Measurements from ENCODE around the gene OR10G7.

OR10G7 gene

DNA sequence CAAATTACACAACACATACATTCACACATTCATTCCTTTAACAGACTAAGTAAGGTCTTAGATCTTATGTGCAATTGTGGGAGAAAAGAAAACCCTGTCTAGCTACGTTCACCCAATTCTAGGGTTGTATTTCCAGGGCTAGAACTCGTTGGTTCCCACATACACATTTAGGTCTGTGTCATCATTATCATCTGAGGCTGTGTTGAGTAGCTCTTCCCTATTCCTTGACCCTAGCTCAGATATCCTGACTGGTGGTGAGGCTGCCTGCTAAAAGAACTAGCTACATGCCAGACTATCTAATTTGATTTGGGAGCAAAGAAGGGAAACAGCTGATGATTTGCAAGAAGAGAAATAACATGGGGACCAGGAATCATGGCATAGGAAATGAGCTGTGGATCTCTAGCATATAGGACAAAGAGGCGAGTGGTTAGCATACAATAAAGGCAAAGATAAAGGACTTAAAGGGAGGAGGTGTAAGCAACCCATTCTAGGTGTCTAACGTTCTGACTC, 27.5 kb upstream of the OR10G7 start:
- ChIA-PET POLR2A (no interaction called here), CTCF (interaction anchor here (0.7 kb wide), 1 partner anchor 76 kb away, joined by 4 read pairs; no protein-coding TSS in a partner anchor)
- DNase-seq (ENCODE audit: extremely low spot score): no peak
- no peak for TF ChIP-seq NFRKB (IDR thresholded peaks at IDR 0.05)
- TF ChIP-seq HDGF (IDR thresholded peaks at IDR 0.05; ENCODE audit: borderline replicate concordance): no peak
- no peak for TF ChIP-seq FOXK2 (IDR thresholded peaks at IDR 0.05)
- no peak for TF ChIP-seq CTBP1 (IDR thresholded peaks at IDR 0.05; ENCODE audit: borderline replicate concordance)
- no peak for TF ChIP-seq PKNOX1 (IDR thresholded peaks at IDR 0.05)
- TF ChIP-seq ARNT (IDR thresholded peaks at IDR 0.05): no peak
- no peak for TF ChIP-seq ELF4 (IDR thresholded peaks at IDR 0.05)
- TF ChIP-seq TARDBP (IDR thresholded peaks at IDR 0.05): no peak
- no peak for TF ChIP-seq SUZ12 (IDR thresholded peaks at IDR 0.05)
- no peak for TF ChIP-seq BHLHE40 (IDR thresholded peaks at IDR 0.05; ENCODE audit: borderline replicate concordance)
- no peak for TF ChIP-seq FOXA1 (IDR thresholded peaks at IDR 0.05)
- no peak for TF ChIP-seq FOXM1 (IDR thresholded peaks at IDR 0.05; ENCODE audit: borderline replicate concordance)

DNA sequence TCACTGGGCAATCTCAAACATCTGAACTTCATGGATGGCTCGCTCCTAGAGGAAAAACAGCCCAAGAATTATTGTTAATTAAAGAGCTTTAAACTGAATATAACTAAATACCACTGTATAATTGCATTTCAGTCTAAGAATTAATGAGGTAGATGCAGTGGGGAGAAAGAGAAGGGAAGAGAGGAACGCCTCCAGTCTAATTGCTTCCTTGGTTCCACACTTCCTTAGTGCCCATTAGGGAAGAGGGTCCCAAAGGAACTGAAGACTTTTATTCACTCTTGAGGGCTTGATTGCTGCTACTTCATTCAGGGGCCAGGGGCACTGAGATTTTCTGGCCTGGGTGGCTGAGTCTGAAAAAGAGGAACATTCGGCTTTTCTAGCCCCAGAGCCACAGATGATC, 11.8 kb upstream of the OR10G7 start:
- no peak for DNase-seq (ENCODE audit: extremely low spot score)
- POLR2A ChIA-PET: no interaction called here
- TF ChIP-seq SUZ12 (IDR thresholded peaks at IDR 0.05) (no peak), FOXA1 (IDR thresholded peaks at IDR 0.05) (no peak), CTBP1 (IDR thresholded peaks at IDR 0.05; ENCODE audit: borderline replicate concordance) (no peak), ZNF384 (IDR thresholded peaks at IDR 0.05) (no peak), FOXM1 (IDR thresholded peaks at IDR 0.05; ENCODE audit: borderline replicate concordance) (no peak), BHLHE40 (IDR thresholded peaks at IDR 0.05; ENCODE audit: borderline replicate concordance) (no peak), L3MBTL2 (conservative IDR thresholded peaks at IDR 0.05) (no peak)
- CTCF ChIA-PET: no interaction called here

DNA sequence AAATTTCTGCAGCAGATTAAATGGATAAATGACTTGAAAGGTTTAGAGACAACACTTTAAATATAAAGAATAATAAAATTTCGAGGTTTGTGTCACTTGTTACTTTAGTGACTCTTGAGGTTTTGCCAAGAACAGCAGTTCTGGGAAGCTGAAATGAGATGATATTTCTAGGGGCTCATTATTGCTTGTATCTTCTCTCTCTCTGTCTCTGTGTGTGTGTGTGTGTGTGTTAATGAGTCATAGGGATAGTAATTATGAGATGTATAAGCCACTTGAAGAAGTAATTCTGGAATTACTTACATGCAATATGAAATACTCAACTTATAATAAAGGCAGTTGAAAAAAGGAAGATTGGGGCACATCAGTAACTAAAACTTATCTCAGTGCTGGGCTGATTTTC, 9.6 kb upstream of the OR10G7 start:
- ChIA-PET CTCF (no interaction called here), POLR2A (no interaction called here)
- DNase-seq (ENCODE audit: extremely low spot score): no peak
- TF ChIP-seq SP1 (IDR thresholded peaks at IDR 0.05): no peak
- TF ChIP-seq ZNF384 (IDR thresholded peaks at IDR 0.05): no peak
- no peak for TF ChIP-seq LEF1 (IDR thresholded peaks at IDR 0.05; ENCODE audit: borderline replicate concordance)
- no peak for TF ChIP-seq PKNOX1 (IDR thresholded peaks at IDR 0.05)
- TF ChIP-seq SUZ12 (IDR thresholded peaks at IDR 0.05): no peak
- no peak for TF ChIP-seq FOXA1 (IDR thresholded peaks at IDR 0.05)
- no peak for TF ChIP-seq ARNT (IDR thresholded peaks at IDR 0.05)
- TF ChIP-seq HDGF (IDR thresholded peaks at IDR 0.05; ENCODE audit: borderline replicate concordance): no peak
- no peak for TF ChIP-seq NFRKB (IDR thresholded peaks at IDR 0.05)

DNA sequence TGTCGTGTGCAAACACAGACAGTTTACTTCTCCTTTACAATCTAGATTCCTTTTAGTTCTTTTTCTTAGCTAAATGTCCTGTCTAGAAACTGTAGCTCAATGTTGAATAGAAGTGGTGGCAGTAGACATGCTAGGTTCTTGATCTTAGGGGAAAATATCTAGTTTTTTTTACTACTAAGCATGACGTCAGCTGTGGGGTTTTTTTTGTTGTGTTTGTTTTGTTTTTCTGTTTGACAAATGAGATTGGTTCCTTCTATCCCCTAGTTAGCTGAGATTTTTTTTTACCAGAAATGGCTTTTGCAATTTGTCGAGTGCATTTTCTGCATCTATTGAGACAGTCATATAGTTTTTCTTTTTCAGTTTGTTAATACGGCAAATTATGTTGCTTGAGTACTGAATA, 2.3 kb upstream of the OR10G7 start:
- no peak for TF ChIP-seq LEF1 (IDR thresholded peaks at IDR 0.05; ENCODE audit: borderline replicate concordance)
- no peak for TF ChIP-seq PKNOX1 (IDR thresholded peaks at IDR 0.05)
- TF ChIP-seq SUZ12 (IDR thresholded peaks at IDR 0.05): no peak
- no peak for TF ChIP-seq ELF4 (IDR thresholded peaks at IDR 0.05)
- no peak for TF ChIP-seq SP1 (IDR thresholded peaks at IDR 0.05)
- TF ChIP-seq ZNF384 (IDR thresholded peaks at IDR 0.05): no peak
- no peak for TF ChIP-seq L3MBTL2 (conservative IDR thresholded peaks at IDR 0.05)
- no peak for TF ChIP-seq TARDBP (IDR thresholded peaks at IDR 0.05)
- TF ChIP-seq HDGF (IDR thresholded peaks at IDR 0.05; ENCODE audit: borderline replicate concordance): no peak
- no peak for TF ChIP-seq FOXA1 (IDR thresholded peaks at IDR 0.05)
- TF ChIP-seq FOXK2 (IDR thresholded peaks at IDR 0.05): no peak
- no peak for TF ChIP-seq FOXM1 (IDR thresholded peaks at IDR 0.05; ENCODE audit: borderline replicate concordance)
- TF ChIP-seq CTBP1 (IDR thresholded peaks at IDR 0.05; ENCODE audit: borderline replicate concordance): no peak
- ChIA-PET CTCF (no interaction called here), POLR2A (no interaction called here)
- no peak for DNase-seq (ENCODE audit: extremely low spot score)

- ChIA-PET CTCF (no interaction called here), POLR2A (no interaction called here)
- TF ChIP-seq PKNOX1 (IDR thresholded peaks at IDR 0.05) (no peak), HDGF (IDR thresholded peaks at IDR 0.05; ENCODE audit: borderline replicate concordance) (no peak), CTBP1 (IDR thresholded peaks at IDR 0.05; ENCODE audit: borderline replicate concordance) (no peak), LEF1 (IDR thresholded peaks at IDR 0.05; ENCODE audit: borderline replicate concordance) (no peak), FOXA1 (IDR thresholded peaks at IDR 0.05) (no peak), NFRKB (IDR thresholded peaks at IDR 0.05) (no peak), BHLHE40 (IDR thresholded peaks at IDR 0.05; ENCODE audit: borderline replicate concordance) (no peak), SUZ12 (IDR thresholded peaks at IDR 0.05) (no peak), L3MBTL2 (conservative IDR thresholded peaks at IDR 0.05) (no peak), SP1 (IDR thresholded peaks at IDR 0.05) (no peak), ZNF384 (IDR thresholded peaks at IDR 0.05) (no peak), ARNT (IDR thresholded peaks at IDR 0.05) (no peak), FOXM1 (IDR thresholded peaks at IDR 0.05; ENCODE audit: borderline replicate concordance) (no peak), ELF4 (IDR thresholded peaks at IDR 0.05) (no peak)
- no peak for DNase-seq (ENCODE audit: extremely low spot score)
Measured at GRCh38 chr11:124039557-124039956, 1.6 kb downstream of the OR10G7 start.

DNA sequence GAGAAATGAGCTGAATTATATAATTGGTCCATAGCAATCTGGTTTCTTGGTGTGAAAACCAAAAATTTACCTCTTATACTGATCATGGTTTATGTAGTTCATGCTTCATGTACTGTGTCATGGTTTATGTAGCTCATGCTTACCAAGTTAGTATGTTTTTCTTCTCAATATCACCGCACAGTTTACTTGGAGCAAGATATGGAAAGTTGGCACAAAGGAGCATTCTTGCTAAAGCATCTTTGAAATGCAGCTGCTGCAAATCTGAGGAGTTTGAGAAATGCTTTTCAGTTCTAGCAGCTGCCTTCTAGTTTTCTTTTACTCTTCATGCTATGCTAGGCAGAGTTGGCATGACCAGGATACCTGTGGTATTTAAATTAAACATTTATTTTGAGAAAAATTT, 4.5 kb downstream of the OR10G7 start:
- ChIA-PET POLR2A (no interaction called here), CTCF (no interaction called here)
- TF ChIP-seq LEF1 (IDR thresholded peaks at IDR 0.05; ENCODE audit: borderline replicate concordance) (no peak), FOXM1 (IDR thresholded peaks at IDR 0.05; ENCODE audit: borderline replicate concordance) (no peak), ELF4 (IDR thresholded peaks at IDR 0.05) (no peak), SP1 (IDR thresholded peaks at IDR 0.05) (no peak), CTBP1 (IDR thresholded peaks at IDR 0.05; ENCODE audit: borderline replicate concordance) (no peak), PKNOX1 (IDR thresholded peaks at IDR 0.05) (no peak), ZNF384 (IDR thresholded peaks at IDR 0.05) (no peak), ARNT (IDR thresholded peaks at IDR 0.05) (no peak), NFRKB (IDR thresholded peaks at IDR 0.05) (no peak)
- DNase-seq (ENCODE audit: extremely low spot score): no peak

Data from HEK293T (cell line).